D341Med (cell line): Measurements from ENCODE around the gene CNDP2.
"Not testable (repeated sequence)": the region's sequence is repeated elsewhere in the genome, so short reads cannot be mapped to it uniquely, and the experiment has no call there.

ENCODE experiments used
- DNase-seq: peaks from one replicate; pipeline ENCODE4 v3.0.0; 2012; ENCODE audit warnings: low spot score

CNDP2 gene

DNA sequence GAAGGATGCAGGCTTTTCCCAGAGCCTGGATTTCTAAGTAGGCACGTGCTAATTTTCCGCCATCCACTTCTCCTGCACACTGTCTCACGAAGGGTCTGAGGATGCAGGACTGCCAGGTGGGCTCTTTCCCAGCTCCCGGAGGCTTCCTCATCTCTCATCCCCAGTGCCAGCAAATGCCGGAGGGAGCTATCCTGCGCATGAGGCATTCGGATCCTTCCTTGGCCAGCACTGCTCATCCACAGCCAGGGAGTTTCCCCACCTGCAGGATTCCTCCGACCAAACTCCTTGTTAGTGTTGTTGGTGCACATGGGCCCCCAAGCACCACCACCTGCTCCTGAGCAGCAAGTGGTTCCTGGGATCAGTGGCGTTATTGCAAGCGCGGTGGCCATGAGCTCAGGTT, 43.1 kb downstream of the CNDP2 start:
- DNase-seq: no peak

DNA sequence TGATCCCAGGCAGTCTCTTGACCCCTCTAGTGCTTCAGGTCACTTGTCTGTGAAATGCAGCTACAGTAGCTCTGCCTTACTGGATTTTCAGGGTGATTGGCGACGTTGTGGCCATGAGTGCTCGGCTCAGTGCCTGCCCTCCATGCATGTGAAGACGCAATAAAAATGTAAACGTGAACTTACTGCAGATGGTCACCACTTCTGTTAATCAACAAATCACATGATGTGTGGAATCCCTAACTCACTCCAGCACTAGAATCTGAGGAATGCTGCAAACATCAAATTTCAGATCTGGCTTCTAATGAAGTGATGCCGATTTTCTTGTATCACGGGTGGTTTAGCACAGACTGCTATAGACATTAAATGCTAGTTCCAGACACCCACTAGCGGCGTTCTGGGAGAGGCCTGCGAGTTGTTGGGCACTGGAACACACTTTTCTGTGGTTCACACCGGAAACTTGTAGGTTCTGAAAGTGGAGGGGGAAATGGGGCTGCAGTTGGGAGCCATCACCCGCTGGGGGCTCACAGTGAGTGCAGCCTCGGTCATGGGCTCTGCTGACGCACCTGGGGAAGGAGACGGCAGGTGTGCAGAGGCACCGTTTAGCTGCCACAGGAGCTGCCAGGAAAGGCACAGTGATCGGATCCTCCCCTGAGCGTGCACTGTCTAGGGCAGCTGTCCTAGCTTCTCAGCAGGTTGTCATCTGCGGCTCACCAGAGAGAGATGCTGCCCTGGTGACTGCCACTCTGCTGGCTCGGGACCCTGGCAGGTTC, 44.7 kb downstream of the CNDP2 start:
- DNase-seq: no peak

DNA sequence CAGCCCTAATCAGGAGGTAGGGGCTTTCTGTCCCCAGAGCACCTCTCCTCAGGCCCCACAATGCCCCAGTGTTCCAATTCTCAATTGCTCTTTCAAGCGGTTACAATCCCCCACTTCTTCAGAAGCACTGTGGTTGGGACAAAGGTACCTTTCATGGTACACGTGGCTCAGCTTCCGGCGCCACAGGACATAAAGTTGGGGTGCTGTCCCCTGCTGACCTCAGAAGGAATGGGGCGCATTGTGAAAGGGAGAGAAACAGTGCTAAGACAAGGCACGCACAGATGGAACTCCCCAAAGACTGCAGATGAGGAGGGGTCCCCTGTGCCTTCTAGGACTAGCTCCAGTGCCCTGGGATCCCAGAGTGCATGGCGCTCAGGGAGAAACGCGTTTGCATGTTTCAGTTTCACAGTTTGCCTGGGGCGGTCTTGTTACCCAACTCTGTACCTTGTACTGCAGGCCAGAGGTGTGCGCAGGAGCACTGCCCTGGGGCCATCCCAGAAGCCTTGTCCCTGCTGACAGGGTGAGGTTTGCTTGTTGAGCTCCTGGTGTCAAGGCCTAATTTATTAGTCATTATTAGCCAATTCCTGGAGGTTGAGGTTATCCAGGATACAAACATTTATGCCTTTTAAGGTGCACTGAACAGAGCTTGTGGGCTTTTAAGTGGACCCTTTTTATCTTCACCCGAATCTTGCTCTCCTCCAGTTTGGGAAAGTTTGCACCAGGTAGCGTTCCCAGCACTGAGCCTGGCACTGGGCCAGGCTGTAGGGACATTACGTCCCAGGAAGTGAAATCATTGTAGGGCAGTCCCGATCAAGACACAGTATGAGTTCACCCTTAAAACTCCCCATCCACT, 45.8 kb downstream of the CNDP2 start:
- no peak for DNase-seq

DNA sequence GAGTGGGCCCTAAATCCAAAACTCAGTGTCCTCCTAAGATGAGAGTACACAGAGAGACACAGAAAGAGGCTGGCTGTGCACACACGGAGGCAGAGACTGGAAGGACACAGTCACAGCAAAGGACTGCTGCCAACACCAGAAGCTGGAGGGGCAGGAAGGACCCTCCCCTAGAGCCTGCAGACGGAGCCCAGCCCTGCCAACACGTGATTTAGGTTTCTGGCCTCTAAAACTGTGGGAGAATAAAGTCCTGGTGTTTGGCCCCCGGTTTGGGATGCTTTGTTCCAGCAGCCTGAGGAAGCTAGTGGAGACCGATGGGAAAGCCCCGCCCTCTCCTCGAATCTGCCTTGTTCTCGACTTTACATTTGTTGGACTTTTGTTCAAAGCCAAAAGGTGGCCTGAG, 48.7 kb downstream of the CNDP2 start:
- DNase-seq: no peak

DNA sequence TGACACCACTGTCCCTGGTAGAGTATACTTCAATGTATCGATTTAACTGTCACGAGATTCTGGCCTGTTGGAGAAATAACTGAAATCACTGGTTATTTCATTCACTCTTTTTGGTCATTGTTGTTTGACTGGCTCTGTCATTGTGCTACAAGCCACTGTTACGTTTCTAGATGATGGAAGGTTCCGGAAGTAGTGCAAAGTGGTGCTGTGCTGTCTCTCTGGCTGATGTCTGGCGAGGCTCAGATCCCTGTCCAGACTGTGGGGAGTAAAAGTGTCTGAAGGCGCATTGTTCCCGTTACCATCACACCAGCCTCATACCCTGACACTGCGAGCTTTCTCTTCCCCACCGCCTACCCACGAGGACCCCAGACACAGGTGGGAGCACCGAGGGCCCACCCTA, 49.8 kb downstream of the CNDP2 start:
- no peak for DNase-seq

DNA sequence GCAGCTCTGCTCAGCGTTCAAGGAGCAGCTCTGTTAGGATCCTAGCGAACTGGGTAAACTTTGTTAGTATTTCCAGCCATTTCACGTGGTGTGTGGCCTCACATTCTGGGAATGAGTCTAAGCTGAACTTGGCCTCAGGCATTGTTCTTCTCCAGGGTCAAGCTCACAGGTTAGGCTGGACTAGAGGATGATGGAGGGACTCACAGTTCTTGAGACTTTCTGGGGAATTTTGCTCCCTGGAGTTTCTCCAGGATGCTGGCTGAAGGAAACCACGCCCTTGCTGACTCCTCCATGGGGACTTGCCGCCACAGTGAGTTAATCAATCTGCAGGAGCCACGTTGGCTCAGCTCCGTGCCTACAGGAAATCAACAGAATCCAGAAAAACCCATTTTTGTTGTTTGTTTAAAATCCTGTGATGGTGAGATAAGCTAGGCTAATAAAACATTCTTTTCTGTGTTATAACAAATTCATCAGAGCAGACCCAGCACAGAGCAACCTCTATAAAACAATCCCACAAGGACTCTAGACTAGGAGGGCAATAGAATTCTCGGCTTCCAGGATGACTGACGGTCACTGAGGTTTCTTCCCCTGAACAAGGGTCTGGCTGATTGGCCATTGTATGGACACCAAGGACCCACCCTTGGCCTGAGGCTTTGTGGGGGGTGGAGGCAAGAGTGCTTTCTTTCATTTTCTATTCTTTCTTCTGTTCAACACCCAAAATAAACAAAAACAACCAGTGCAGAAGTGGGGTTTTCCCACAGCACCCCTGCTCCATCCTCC, 50.8 kb downstream of the CNDP2 start:
- DNase-seq: no peak

DNA sequence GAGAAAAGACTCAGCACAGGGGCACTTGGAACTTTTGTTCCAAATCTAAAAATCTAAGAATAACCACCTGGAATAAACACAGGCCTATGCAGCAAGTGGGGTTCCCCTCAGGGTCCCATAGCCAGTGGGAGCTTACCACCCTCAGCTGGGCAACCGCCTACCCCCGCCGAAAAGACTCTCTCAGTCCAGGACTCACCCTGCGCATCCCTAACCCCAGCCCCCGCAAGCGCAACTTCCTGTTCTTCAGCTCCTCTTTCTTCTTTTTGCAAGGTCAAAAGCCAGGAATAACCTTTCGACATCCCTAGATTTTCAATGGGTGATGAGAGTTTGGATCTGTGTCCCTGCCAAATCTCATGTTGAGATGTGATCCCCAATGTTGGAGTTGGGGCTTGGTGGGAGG, 51.7 kb downstream of the CNDP2 start:
- no peak for DNase-seq

DNA sequence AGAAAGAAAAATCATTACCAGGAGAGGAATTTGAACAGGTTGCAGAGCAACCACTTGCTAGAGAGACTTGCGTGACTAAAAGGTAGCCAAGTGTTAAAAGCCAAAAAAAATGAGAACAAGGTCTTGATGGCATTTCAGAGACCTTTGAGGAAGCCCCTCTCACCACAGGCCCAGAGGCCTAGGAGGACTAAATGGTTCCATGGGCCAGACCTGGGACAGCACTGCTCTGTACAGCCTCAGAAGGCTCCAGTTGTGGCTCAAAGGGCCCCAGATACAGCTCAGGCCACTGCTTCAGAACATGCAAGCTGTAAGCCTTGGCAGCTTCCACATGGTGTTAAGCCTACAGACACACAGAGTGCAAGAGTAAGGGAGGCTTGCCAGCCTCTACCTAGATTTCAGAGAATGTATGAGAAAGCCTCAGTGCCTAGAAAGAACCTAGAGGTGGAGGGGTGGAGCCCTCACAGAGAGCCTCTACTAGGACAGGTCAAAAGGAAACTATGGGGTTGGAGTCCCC, 53.5 kb downstream of the CNDP2 start:
- no peak for DNase-seq

DNA sequence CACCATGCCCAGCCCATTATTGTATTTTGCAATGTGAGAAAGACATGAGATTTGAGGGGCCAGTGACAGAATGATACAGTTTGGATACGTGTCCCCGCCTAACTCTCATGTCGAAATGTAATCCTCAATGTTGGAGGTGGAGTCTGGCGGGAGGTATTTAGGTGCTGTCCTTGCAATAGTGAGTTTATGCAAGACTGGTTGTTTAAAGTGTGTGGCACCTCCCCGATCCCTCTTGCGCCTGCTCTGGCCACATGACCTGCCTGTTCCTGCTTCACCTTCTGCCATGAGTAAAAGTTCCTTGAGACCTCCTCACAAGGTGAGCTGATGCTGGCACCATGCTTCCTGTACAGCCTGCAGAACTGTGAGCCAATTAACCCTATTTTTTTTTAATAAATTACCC, 54.7 kb downstream of the CNDP2 start:
- DNase-seq: no peak

DNA sequence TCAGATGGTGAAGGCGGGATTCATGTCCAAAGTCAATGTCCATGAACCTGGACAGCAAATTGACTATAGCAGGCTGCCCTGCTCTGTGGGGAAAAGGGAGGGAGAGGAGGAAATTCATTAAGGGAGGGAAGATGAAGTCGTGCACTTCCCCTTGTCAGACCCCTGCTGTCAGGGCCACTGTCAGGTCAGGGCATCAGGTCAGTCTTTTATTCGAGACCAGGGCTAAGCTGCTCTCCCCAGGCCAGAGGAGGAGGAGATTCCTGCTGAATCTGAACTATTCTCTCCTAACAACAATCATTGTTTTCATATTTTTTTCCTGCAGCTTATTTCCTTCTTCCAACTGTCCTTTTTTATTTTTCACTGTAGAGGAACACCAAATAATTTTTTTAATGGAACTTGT, 55.3 kb downstream of the CNDP2 start:
- DNase-seq: no peak

DNA sequence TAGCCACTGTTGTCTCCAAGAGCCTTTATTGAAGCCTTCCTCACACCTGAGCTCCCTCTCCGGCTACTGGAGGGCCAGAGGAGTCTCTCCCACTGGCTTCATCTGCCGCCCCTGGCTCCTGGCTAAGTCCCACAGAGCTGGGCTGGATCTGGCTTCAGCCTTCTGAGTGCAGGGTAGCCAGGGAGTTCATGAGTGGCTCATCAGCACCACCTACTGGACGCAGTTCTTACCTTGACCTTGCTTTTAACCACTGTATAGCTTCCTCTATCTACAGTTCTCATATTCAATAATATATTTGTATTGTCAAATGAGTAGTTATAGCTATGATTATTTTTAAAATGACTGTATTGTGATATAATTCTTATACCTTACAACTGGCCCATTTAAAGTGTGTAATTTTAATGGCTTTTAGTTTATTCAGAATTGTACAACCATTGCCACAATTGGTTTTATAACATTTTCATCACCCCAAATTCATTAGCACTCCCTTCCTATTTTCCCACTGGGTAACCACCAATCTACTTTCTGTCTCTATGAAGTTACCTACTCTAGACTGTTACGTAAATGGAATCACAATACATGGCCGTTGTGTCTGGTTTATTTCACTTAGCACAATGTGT, 55.9 kb downstream of the CNDP2 start:
- DNase-seq: peak; percentile 90

DNA sequence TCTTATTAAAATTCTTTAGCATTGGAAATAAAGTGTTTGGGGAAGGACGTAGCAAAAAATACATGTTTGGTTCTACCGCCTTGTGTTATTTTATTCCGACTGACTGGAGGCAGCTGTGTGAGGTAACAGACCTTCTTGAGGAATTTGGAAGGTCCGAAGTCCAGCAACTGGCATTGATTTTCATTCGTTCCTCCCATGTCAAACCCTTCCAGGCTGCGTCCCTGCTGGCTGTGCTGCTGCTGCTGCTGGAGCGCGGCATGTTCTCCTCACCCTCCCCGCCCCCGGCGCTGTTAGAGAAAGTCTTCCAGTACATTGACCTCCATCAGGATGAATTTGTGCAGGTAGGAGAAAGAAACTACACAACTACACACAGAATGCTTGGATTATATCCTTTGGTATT, 60.0 kb downstream of the CNDP2 start:
- DNase-seq: no peak

DNA sequence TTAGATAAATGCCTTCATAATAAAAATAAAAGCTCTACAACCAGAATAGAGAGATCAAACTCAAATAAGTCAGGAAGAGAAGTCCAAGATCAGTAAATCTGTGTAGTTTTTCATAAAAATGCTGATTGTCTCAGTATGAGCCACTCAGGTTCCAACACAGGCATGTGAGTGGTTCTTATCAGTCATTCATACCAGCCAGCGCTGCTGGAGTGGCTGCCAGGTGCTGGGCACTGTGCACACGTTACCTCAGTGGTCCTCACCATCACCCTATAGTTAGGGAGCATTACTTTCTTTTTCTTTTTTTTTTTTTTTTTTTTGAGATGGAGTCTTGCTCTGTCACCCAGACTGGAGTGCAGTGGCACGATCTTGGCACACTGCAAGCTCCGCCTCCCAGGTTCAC, 61.9 kb downstream of the CNDP2 start:
- DNase-seq: no peak

DNA sequence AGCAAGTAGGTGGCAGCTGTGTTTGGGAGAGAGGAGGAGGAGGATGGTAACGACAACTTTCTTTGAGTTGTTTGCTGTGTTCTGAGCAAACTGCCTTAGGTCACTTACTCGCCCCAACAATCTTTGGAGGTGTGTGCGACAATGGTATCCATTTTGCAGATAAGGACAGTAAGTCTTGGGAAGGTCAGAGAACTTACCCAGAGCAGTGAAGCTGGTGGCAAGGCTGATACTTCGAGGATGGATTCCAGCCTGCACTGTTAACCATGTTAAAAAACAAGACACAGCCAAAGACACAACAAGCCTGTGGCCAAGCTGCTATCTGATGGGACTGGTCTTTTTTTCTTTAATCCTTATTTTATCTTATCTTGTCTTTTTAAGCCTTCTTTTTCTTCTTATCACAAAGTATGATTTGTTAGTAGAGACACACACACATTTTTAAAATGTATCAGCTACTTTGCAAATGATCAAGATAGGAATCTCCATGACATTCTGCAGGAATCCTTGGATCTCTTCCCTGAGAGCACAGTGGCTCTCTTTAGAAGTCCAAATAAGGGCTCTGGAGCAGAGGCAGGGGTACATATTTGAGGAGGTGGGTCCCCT, 66.1 kb downstream of the CNDP2 start:
- DNase-seq: no peak

DNA sequence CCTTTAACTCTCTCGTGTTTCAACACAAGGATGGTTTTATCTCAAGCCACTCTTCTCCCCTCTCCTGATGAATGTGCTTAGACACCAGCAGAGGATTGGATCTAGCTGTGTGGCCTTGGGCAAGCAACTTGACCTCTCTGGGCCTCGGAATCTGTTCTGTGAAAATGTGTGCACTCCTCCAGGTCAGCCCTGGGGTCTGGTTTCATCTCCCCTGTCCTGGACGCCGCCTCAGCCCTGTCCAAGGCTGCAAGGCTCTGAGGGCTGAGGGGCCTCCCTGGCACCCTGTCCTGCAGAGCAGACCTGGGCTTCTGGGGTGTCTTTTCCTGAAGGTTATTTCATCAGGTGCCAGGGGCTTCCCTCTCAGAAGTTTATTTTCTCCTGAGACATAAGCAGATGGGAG, 66.6 kb downstream of the CNDP2 start:
- no peak for DNase-seq

DNA sequence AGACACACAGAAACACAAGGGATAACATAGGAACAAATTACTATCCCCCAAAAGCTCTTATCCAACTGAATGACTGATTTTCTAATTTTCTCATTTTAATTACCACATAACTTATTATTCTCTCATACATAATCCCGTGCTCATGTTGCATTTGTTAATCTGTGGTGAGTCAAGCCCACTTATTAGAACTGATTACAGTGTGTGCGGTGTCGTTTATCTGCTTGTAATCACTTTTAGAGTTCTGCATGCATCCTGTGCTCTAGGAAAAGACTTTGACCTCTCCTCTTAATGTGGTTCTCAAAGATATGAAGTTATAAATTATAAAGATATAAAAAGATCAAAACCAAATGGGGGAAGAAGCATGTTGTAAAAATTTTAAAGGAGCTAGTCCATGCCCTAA, 67.8 kb downstream of the CNDP2 start:
- no peak for DNase-seq

DNA sequence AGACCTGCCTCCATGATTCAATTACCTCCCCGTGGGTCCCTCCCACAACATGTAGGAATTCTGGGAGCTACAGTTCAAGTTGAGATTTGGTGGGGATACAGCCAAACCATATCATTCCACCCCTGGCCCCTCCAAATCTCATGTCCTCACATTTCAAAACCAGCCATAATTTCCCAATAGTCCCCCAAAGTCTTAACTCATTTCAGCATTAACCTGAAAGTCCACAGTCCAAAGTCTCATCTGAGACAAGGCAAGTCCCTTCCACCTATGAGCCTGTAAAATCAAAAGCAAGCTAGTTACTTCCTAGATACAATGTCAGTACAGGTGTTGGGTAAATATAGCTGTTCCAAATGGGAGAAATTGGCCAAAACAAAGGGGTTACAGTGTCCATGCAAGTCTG, 69.0 kb downstream of the CNDP2 start:
- DNase-seq: not testable (repeated sequence)

DNA sequence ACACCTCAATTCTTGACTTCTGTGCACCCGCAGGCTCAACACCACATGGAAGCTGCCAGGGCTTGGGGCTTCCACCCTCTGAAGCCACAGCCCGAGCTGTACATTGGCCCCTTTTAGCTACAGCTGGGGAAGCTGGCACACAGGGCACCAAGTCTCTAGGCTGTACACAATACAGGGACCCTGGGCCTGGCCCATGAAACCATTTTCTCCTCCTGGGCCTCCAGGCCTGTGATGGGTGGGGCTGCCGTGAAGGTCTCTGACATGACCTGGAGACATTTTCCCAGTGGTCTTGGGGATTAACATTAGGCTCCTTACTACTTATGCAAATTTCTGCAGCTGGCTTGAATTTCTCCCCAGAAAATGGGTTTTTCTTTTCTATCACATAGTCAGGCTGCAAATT, 69.8 kb downstream of the CNDP2 start:
- DNase-seq: not testable (repeated sequence)

DNA sequence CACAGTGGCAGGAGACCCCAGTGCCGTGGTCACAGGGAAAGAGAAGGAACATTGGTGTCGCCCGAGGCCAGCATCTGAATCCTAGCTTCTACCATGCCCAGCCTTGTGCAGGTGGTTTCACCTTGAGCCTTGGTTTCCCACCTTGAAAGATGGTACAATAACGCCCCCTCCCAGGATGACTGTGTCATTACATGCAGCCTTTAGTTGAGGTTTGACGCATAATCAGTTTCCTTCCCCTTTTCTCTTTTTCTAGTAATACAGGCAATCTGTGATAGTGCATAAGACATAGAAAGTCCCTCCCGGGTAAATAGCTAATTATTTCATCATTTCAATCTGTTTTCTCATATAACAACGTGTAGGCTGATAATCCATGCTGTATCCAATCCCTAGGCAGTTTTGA, 71.7 kb downstream of the CNDP2 start:
- no peak for DNase-seq

DNA sequence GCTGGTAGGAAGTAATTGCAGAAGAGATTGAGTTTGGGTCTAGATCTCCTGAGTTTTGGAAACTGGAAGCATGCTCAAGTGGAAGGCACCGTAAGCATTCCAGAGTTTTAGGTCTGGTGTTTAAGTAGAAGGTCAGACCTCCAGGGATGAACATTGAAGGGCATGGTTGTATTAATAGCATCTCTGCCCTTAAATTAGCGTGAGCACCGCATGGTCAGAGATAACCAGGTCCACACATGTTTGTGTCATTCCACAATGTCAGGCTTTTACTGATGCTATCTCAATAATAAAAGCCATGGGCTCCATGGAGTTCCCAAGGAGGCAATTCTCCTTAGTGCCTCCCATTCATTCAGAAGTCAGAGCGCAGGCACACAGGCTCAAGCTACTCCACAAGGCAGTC, 73.2 kb downstream of the CNDP2 start:
- DNase-seq: no peak

DNA sequence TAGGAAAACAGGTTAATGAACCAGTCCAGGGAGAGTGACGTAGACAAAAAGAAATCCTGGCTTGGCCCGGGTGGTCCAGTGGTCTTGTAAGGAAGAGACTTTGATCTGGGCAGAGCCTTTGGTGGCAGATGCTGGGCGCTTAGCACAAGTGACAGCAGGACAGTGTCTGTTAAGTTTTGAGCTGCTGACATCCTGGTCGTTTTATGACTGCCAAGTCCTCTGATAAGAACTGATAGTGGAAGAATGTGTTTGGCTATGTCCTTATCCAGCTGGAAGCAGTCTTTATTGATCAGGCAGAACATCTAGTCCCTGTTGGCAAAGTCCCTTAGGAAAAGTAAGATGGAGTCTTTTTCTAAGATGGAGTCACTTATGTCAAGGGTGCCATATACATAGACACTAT, 74.1 kb downstream of the CNDP2 start:
- DNase-seq: no peak
